ENCODE results near the gene SH3BP2.

The SH3BP2 gene

GRCh38 chr4:2817137-2817536 lies 24.3 kb downstream of the SH3BP2 start:
- no peaks in the 10 kb centered on the region for H3K9me3 ChIP-seq (ENCODE audit: low read length)
- no peaks in the 10 kb centered on the region for H3F3A ChIP-seq (ENCODE audit: insufficient read depth, low read length)
- H3K36me3 ChIP-seq (ENCODE audit: insufficient read depth, low read length), result no peaks in the 10 kb centered on the region
- no peak overlapping the region for H3K4me3 ChIP-seq (ENCODE audit: low read depth, low read length, poor library complexity, severe bottlenecking)
- no peaks in the 10 kb centered on the region for H3K27me3 ChIP-seq (ENCODE audit: insufficient read depth, low read length)
- H3K9me2 ChIP-seq (ENCODE audit: low read depth, low read length), result no peaks in the 10 kb centered on the region
- H3K9ac ChIP-seq (ENCODE audit: low read length), result no peak overlapping the region
- H3K79me2 ChIP-seq (ENCODE audit: insufficient read depth, low read length), result no peaks in the 10 kb centered on the region
- no peak overlapping the region for H3K4me2 ChIP-seq (ENCODE audit: low read length)
- no peaks in the 10 kb centered on the region for H4K20me1 ChIP-seq (ENCODE audit: insufficient read depth, low read length)
- H3K4me1 ChIP-seq (ENCODE audit: insufficient read depth, low read length, severe bottlenecking), result peaks cover 7% of the 10 kb centered on the region
- TF ChIP-seq, protein P1, sequence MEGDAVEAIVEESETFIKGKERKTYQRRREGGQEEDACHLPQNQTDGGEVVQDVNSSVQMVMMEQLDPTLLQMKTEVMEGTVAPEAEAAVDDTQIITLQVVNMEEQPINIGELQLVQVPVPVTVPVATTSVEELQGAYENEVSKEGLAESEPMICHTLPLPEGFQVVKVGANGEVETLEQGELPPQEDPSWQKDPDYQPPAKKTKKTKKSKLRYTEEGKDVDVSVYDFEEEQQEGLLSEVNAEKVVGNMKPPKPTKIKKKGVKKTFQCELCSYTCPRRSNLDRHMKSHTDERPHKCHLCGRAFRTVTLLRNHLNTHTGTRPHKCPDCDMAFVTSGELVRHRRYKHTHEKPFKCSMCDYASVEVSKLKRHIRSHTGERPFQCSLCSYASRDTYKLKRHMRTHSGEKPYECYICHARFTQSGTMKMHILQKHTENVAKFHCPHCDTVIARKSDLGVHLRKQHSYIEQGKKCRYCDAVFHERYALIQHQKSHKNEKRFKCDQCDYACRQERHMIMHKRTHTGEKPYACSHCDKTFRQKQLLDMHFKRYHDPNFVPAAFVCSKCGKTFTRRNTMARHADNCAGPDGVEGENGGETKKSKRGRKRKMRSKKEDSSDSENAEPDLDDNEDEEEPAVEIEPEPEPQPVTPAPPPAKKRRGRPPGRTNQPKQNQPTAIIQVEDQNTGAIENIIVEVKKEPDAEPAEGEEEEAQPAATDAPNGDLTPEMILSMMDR (IDR thresholded peaks at IDR 0.05; ENCODE audit: low read length), result no peak
- TF ChIP-seq EZH2 (IDR thresholded peaks at IDR 0.05; ENCODE audit: borderline replicate concordance, low read length), result no peak
- H2AFZ ChIP-seq (ENCODE audit: low read length), result no peak overlapping the region
- no peak overlapping the region for H3K27ac ChIP-seq (ENCODE audit: low read depth, low read length, poor library complexity, severe bottlenecking)

DNA sequence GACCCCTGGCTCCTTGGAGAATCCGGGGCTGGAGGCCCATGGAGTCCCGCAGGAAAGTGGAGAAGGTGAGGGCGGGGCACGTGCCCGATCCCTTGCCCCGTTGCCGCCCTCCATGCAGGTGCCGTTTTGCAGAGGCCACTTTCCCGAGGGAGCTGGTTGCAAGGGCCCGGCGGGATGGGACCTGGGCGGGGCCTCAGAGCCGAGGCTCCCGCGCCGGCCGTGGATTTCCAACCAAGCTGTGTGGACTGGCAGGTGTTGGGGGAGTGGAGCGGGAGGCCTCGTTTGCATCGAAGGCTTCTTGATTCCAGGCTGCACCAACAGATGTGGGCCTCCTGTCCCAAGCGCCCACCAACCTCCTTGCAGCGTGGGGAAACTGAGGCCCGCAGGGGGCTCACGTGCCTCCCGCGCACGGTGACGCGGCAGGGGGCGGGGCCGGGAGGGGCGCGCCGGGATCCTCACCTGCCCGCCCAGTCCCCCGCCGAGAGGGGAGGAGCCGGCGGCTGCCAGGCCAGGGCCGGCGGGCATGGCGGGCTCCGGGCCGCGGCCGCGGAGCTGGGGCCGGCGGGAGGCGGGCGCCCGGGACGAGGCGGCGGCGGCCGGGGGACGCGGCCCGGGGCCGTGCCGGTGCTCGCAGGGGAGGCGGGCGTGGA lies 24.9 kb downstream of the SH3BP2 start:
- H3K79me2 ChIP-seq (ENCODE audit: insufficient read depth, low read length), result no peaks in the 10 kb centered on the region
- no peaks in the 10 kb centered on the region for H3K9me3 ChIP-seq (ENCODE audit: low read length)
- no peak for TF ChIP-seq EZH2 (IDR thresholded peaks at IDR 0.05; ENCODE audit: borderline replicate concordance, low read length)
- no peak overlapping the region for H2AFZ ChIP-seq (ENCODE audit: low read length)
- peak overlapping the region; percentile 57 for H3K4me3 ChIP-seq (ENCODE audit: low read depth, low read length, poor library complexity, severe bottlenecking)
- no peaks in the 10 kb centered on the region for H3K27me3 ChIP-seq (ENCODE audit: insufficient read depth, low read length)
- peak overlapping the region; percentile 62 for H3K4me2 ChIP-seq (ENCODE audit: low read length)
- no peaks in the 10 kb centered on the region for H3K9me2 ChIP-seq (ENCODE audit: low read depth, low read length)
- no peaks in the 10 kb centered on the region for H4K20me1 ChIP-seq (ENCODE audit: insufficient read depth, low read length)
- peaks cover 4% of the 10 kb centered on the region for H3K4me1 ChIP-seq (ENCODE audit: insufficient read depth, low read length, severe bottlenecking)
- no peaks in the 10 kb centered on the region for H3F3A ChIP-seq (ENCODE audit: insufficient read depth, low read length)
- no peak overlapping the region; the same call in 1 of the 2 replicates for H3K9ac ChIP-seq (ENCODE audit: low read length)
- H3K27ac ChIP-seq (ENCODE audit: low read depth, low read length, poor library complexity, severe bottlenecking), result no peak overlapping the region
- no peaks in the 10 kb centered on the region for H3K36me3 ChIP-seq (ENCODE audit: insufficient read depth, low read length)

DNA sequence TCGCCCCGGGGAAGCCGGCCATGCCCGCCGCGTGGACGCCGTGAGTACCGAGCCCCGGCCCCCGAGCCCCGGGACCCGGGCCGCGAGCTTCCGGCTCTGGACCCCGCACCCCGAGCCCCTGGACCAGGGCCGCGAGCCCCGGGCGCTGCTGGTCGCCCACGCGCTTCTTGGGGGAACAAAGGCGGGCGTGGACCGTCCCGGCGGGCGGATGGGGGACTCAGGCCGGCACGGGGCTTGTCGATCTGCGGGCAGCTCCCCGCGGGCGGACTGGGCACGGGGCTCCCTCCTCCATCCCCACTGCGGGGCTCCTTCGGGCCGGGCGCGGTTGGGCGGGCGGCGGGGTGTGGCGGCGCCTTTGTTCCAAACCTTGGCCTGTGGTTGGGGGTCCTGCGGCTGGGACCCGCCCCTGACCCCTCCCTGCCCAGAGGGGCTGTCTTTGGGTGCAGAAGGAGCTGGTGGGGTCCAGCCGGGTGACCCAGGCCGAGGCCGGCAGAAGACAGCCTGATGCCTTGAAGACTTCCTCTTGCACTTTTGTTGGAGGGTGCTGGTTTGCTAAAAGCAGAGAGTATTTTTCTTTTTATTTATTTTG lies 25.6 kb downstream of the SH3BP2 start:
- no peaks in the 10 kb centered on the region for H3K27me3 ChIP-seq (ENCODE audit: insufficient read depth, low read length)
- H3K4me3 ChIP-seq (ENCODE audit: low read depth, low read length, poor library complexity, severe bottlenecking), result peak overlapping the region; percentile 57
- no peaks in the 10 kb centered on the region for H3K9me2 ChIP-seq (ENCODE audit: low read depth, low read length)
- no peak for TF ChIP-seq EZH2 (IDR thresholded peaks at IDR 0.05; ENCODE audit: borderline replicate concordance, low read length)
- TF ChIP-seq, protein P1 (IDR thresholded peaks at IDR 0.05; ENCODE audit: low read length), result no peak
- H2AFZ ChIP-seq (ENCODE audit: low read length), result no peak overlapping the region
- no peak overlapping the region for H3K27ac ChIP-seq (ENCODE audit: low read depth, low read length, poor library complexity, severe bottlenecking)
- H3K4me2 ChIP-seq (ENCODE audit: low read length), result peak overlapping the region; percentile 57
- no peaks in the 10 kb centered on the region for H3K79me2 ChIP-seq (ENCODE audit: insufficient read depth, low read length)
- no peaks in the 10 kb centered on the region for H3K9me3 ChIP-seq (ENCODE audit: low read length)
- H3K9ac ChIP-seq (ENCODE audit: low read length), result peak overlapping the region; percentile 46; the same call in 1 of the 2 replicates
- H3K4me1 ChIP-seq (ENCODE audit: insufficient read depth, low read length, severe bottlenecking), result peaks cover 4% of the 10 kb centered on the region
- no peaks in the 10 kb centered on the region for H4K20me1 ChIP-seq (ENCODE audit: insufficient read depth, low read length)
- no peaks in the 10 kb centered on the region for H3K36me3 ChIP-seq (ENCODE audit: insufficient read depth, low read length)
- no peaks in the 10 kb centered on the region for H3F3A ChIP-seq (ENCODE audit: insufficient read depth, low read length)
